GM23338 (cell line): Measurements from ENCODE around the gene PCED1A.

Experiments used
- CTCF ChIP-seq, 2 experiments: fragments of 200-600 bp in 1 of 2; sonication (generic) in 1 of 2; conservative IDR thresholded peaks; 2 replicates each; pipeline versions ENCODE4 v1.5.1 to v1.6.1; 2016 to 2017; ENCODE audit warnings: antibody characterized with exemption in 2 of 2, low read depth in 2 of 2, mild to moderate bottlenecking in 2 of 2, moderate library complexity in 1 of 2
- NANOG ChIP-seq: IDR thresholded peaks from 2 replicates; pipeline ENCODE4 v1.6.1; 2016; ENCODE audit warnings: antibody characterized with exemption, borderline replicate concordance

DNA sequence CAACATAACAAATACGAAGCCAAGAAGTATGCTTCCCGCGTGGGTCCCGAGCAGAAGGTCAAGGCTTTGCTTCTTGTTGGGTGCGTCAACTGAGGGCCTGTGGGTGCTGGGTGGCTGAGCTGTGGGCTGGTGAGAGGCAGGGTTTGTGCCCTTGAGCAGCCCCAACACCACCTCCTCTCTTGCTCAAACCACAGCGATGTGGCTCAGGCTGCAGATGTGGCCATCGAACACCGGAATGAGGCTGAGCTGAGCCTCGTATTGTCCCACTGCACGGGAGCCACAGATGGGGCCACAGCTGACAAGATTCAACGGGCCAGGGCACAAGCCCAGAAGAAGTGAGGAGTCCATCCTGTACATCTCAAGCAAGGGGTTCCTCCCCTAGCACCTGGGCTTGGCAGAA is 25.8 kb upstream of the PCED1A start:
- no peak for TF ChIP-seq CTCF (conservative IDR thresholded peaks at IDR 0.05; ENCODE audit: low read depth in 2 of 2)
- TF ChIP-seq NANOG: no peak
